PC-3 (cell line): ENCODE data around the gene NFAT5. TPM values are rescaled to one million over a fixed set of nuclear protein-coding genes. Genes with fewer than 3 reads are reported as not detected.

ENCODE experiments used
- ATAC-seq: fragments of 200-7000 bp; cut with Tn5 transposase; 2 replicates; pipeline ENCODE4 v1.9.1; 2020; ENCODE audit warnings: mild to moderate bottlenecking, moderate library complexity
- BruUV-seq: library from RNA; stranded (reverse); fragments of 400-500 nt; replicated peaks from 2 replicates; lab custom pipeline; 2021; lab: Mats Ljungman, UMichigan
- CTCF ChIA-PET: fragments of 300-600 bp; sonication (Branson Sonifier 250); formaldehyde crosslinking; loops from one replicate; lab custom pipeline; 2022; ENCODE audit warnings: antibody characterized with exemption; lab: Charles Lee
- POLR2A ChIA-PET: fragments of 300-600 bp; sonication (Branson Sonifier 250); formaldehyde crosslinking; loops from one replicate; lab custom pipeline; 2022; ENCODE audit warnings: antibody characterized with exemption; ENCODE audit not compliant: unreplicated experiment; lab: Charles Lee
- DNase-seq: peaks from one replicate; pipeline ENCODE4 v3.0.0-alpha.2; 2015
- H2AFZ ChIP-seq: fragments of 300-600 bp; sonication (generic); 2 replicates; pipeline ENCODE4 v1.6.0; 2016; ENCODE audit warnings: antibody characterized with exemption, low read length
- H3F3A ChIP-seq: fragments of 300-600 bp; sonication (generic); one replicate; pipeline ENCODE4 v1.6.0; 2017; ENCODE audit warnings: antibody characterized with exemption, low read length, control low read depth, mild to moderate bottlenecking; ENCODE audit not compliant: unreplicated experiment
- H3K27ac ChIP-seq: fragments of 300-600 bp; sonication (generic); 2 replicates; pipeline ENCODE4 v1.5.1; 2016; ENCODE audit warnings: mild to moderate bottlenecking, low read length
- H3K27me3 ChIP-seq: fragments of 300-600 bp; sonication (generic); 2 replicates; pipeline ENCODE4 v1.6.1; 2016; ENCODE audit warnings: low read length, mixed read lengths
- H3K36me3 ChIP-seq: fragments of 300-600 bp; sonication (generic); 2 replicates; pipeline ENCODE4 v1.6.1; 2016; ENCODE audit warnings: low read depth, mixed run types, low read length, mixed read lengths
- H3K4me1 ChIP-seq: fragments of 300-600 bp; sonication (generic); 2 replicates; pipeline ENCODE4 v1.5.1; 2016; ENCODE audit warnings: low read length; ENCODE audit not compliant: insufficient read depth
- H3K4me2 ChIP-seq: fragments of 300-600 bp; sonication (generic); 2 replicates; pipeline ENCODE4 v1.6.0; 2016; ENCODE audit warnings: low read length
- H3K4me3 ChIP-seq: fragments of 300-600 bp; sonication (generic); 2 replicates; pipeline ENCODE4 v1.5.1; 2016; ENCODE audit warnings: mild to moderate bottlenecking, low read length, mixed read lengths
- H3K79me2 ChIP-seq: fragments of 300-600 bp; sonication (generic); 2 replicates; pipeline ENCODE4 v1.6.1; 2017; ENCODE audit warnings: low read length, mixed read lengths
- H3K9ac ChIP-seq: fragments of 300-600 bp; sonication (generic); 2 replicates; pipeline ENCODE4 v1.6.0; 2016; ENCODE audit warnings: mild to moderate bottlenecking, low read length
- H3K9me2 ChIP-seq: fragments of 300-600 bp; sonication (generic); replicated peaks from 2 replicates; pipeline ENCODE4 v1.6.1; 2016; ENCODE audit warnings: mixed run types, low read length, mixed read lengths
- H3K9me3 ChIP-seq: fragments of 300-600 bp; sonication (generic); 2 replicates; pipeline ENCODE4 v1.6.1; 2016; ENCODE audit warnings: low read length, mixed read lengths
- H4K20me1 ChIP-seq: fragments of 300-600 bp; sonication (generic); 2 replicates; pipeline ENCODE4 v1.6.1; 2016; ENCODE audit warnings: low read length, mixed read lengths
- EZH2 ChIP-seq: fragments of 300-600 bp; sonication (generic); IDR thresholded peaks from one replicate; pipeline ENCODE4 v1.6.1; 2017; ENCODE audit warnings: antibody characterized with exemption, mild to moderate bottlenecking, low read length; ENCODE audit not compliant: unreplicated experiment
- EZH2phosphoT487 ChIP-seq: fragments of 300-600 bp; sonication (generic); IDR thresholded peaks from 2 replicates; pipeline ENCODE4 v1.6.1; 2018; ENCODE audit warnings: mild to moderate bottlenecking, antibody characterized with exemption, low read length, borderline replicate concordance
- intact Hi-C: fragments of 100-400 bp; cut with micrococcal nuclease; formaldehyde crosslinking; loops from 2 replicates; pipeline ENCODE4 v1.9.0; 2023
- total RNA-seq: library from RNA; depleted of rRNA; stranded (reverse); fragments of >200 nt; gene quantifications from 2 replicates; pipeline ENCODE4 v1.2.3, GENCODE V29; 2014
- TF ChIP-seq, protein P1 (sequence below): fragments of 300-600 bp; sonication (generic); conservative IDR thresholded peaks from 2 replicates; pipeline ENCODE4 v1.5.1; 2017; ENCODE audit warnings: antibody characterized with exemption, low read depth, mild to moderate bottlenecking, low read length

Gene NFAT5
- total RNA-seq, 1 experiment from 2014 or later: 11.4 TPM

DNA sequence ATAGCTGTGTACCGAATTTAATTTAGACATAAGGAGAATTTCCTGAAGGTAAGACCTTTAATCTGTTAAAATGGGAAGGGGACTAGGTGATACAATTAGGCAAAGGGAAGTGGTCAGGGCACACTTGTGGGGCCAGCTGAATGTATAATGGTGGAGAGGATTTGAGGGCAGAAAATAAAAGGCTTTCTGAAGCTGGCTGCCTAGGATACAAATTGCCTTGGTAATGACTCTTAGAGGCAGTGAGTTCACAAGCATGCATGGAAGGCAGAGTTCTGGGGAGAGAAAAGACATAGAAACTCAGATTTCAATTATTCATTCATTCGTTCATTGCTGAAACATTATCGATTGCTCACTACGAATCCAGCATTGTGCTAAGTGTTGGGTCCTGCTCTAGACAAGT is 12.4 kb upstream of the NFAT5 start:
- Histone ChIP-seq H3K4me3 (no peak overlapping the region), H3K4me1 (no peaks in the 10 kb centered on the region), H3K9me2 (no peaks in the 10 kb centered on the region), H3K4me2 (no peak overlapping the region), H3K79me2 (no peaks in the 10 kb centered on the region), H3K27me3 (no peaks in the 10 kb centered on the region), H4K20me1 (no peaks in the 10 kb centered on the region), H3K27ac (no peak overlapping the region), H3K9ac (no peak overlapping the region), H3K9me3 (no peaks in the 10 kb centered on the region), H3K36me3 (no peaks in the 10 kb centered on the region), H2AFZ (no peak overlapping the region), H3F3A (no peaks in the 10 kb centered on the region)
- ChIA-PET POLR2A (no interaction called here), CTCF (no interaction called here)
- DNase-seq (no peak), ATAC-seq (no peak)
- intact Hi-C loops: no loop called here
- TF ChIP-seq EZH2phosphoT487: no peak
- TF ChIP-seq EZH2: no peak
- TF ChIP-seq, protein P1, sequence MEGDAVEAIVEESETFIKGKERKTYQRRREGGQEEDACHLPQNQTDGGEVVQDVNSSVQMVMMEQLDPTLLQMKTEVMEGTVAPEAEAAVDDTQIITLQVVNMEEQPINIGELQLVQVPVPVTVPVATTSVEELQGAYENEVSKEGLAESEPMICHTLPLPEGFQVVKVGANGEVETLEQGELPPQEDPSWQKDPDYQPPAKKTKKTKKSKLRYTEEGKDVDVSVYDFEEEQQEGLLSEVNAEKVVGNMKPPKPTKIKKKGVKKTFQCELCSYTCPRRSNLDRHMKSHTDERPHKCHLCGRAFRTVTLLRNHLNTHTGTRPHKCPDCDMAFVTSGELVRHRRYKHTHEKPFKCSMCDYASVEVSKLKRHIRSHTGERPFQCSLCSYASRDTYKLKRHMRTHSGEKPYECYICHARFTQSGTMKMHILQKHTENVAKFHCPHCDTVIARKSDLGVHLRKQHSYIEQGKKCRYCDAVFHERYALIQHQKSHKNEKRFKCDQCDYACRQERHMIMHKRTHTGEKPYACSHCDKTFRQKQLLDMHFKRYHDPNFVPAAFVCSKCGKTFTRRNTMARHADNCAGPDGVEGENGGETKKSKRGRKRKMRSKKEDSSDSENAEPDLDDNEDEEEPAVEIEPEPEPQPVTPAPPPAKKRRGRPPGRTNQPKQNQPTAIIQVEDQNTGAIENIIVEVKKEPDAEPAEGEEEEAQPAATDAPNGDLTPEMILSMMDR: no peak
- BruUV-seq: no TSS peak

DNA sequence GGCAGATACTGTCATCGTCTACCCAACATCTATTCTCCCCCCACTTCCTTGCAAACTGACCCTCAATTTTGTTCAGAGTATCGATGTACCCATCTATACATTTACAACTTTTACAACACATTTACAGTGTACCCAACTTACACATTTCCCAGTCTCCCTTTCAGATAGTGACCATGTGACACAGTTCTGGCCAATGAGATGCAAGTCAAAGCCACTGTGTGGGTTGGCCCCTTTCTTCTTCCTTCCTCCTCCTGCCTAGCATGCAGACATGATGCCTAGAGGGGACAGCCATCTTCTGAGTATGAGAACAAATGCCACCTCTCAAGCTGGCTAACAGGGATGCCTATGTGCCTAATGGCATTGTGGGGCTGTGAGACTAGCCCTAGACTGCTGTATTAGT is 11.3 kb upstream of the NFAT5 start:
- H3K4me1 ChIP-seq: no peaks in the 10 kb centered on the region
- ChIA-PET POLR2A (no interaction called here), CTCF (no interaction called here)
- intact Hi-C loops: no loop called here
- no peak overlapping the region for H3K4me2 ChIP-seq
- H3K27ac ChIP-seq: no peak overlapping the region
- no peaks in the 10 kb centered on the region for H3F3A ChIP-seq
- TF ChIP-seq, protein P1: no peak
- TF ChIP-seq EZH2phosphoT487 (no peak), EZH2 (no peak)
- no peak for DNase-seq
- H3K9ac ChIP-seq: no peak overlapping the region
- no peak overlapping the region for H3K4me3 ChIP-seq
- no peaks in the 10 kb centered on the region for H4K20me1 ChIP-seq
- ATAC-seq: no peak
- BruUV-seq: no TSS peak
- no peaks in the 10 kb centered on the region for H3K9me2 ChIP-seq
- no peaks in the 10 kb centered on the region for H3K9me3 ChIP-seq
- H3K36me3 ChIP-seq: no peaks in the 10 kb centered on the region
- H3K27me3 ChIP-seq: no peaks in the 10 kb centered on the region
- no peaks in the 10 kb centered on the region for H3K79me2 ChIP-seq
- H2AFZ ChIP-seq: no peak overlapping the region

DNA sequence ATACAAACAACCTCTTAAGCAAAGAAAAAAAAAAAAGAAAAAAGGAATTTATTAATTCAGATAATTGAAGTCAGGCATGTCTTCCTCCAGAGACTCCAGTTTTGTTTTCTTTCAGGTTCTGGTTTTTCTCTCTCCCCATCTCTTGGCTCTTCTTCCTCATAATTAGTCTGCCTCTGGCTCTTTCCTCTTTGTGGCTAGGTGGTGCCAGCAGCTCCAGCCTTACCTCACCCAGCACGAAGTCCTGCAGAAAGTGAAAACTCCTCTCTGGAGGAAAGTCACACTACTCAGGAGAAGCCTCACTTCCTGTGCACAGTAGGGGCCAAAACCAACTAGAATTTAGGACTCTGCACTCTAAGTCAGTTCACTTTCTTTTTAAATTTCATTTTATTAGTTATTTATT is 10.3 kb upstream of the NFAT5 start:
- Histone ChIP-seq H3K4me2 (no peak overlapping the region), H3K9ac (no peak overlapping the region), H3K36me3 (no peaks in the 10 kb centered on the region), H2AFZ (no peak overlapping the region), H3K27me3 (no peaks in the 10 kb centered on the region), H4K20me1 (no peaks in the 10 kb centered on the region), H3K4me1 (no peaks in the 10 kb centered on the region), H3K9me2 (no peaks in the 10 kb centered on the region), H3K9me3 (no peaks in the 10 kb centered on the region), H3K27ac (no peak overlapping the region), H3F3A (no peaks in the 10 kb centered on the region), H3K4me3 (no peak overlapping the region), H3K79me2 (no peaks in the 10 kb centered on the region)
- no peak for DNase-seq
- ChIA-PET CTCF (no interaction called here), POLR2A (no interaction called here)
- ATAC-seq: no peak
- TF ChIP-seq EZH2: no peak
- TF ChIP-seq, protein P1: no peak
- TF ChIP-seq EZH2phosphoT487: no peak
- intact Hi-C loops: no loop called here
- BruUV-seq: no TSS peak
